ENCODE results near the gene UVRAG. TPM values are rescaled to one million over a fixed set of nuclear protein-coding genes. Genes with fewer than 3 reads are reported as not detected.

UVRAG gene
- total RNA-seq, 3 donors from 2014 or later (not counting 1 experiment from before 2014, with no cell fraction given), result 39.9 to 52.5 (median 41.4) TPM

DNA sequence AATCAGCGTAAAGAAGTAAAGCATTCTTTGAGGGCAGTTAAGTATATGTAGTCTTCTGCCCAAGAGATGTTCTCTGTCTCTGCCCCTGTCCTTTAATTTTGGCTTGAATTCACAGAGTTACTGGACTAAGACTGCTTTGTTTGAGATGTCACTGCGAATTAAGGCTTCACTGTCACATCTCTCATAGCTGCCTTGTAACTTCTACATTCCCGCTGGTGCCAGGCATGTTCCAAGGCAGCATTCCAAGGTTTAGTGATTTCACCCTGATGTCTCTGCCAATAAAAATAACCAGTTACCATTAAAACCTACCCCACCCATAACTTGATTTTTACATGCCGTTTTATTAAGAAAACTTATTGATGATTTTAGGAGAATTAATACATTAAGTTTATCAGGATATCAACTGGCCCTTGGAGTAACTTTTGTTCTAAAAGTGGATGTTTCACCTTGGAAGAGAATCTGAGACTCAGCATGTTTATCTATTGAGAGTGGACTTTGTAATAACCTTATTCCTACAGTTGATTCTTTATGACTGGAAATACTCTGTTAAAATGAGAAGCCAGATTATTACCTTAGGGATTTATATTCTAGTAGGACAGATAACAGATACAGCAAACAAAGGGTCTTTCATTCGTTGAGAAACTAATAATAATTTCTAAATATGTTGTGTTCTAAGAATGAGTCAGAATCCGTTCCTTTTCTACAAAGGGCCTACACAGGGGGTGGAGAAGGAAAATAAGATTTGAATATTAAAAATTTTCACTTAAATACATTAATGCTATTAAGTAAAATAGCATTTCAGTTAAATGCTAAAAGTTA is 110.2 kb downstream of the UVRAG start:
- no peaks in the 10 kb centered on the region for H3K4me1 ChIP-seq (ENCODE audit: control insufficient read depth, insufficient read depth, low read length)
- no peaks in the 10 kb centered on the region for H3K27me3 ChIP-seq (ENCODE audit: control insufficient read depth, insufficient read depth, low read length)
- H3K4me1 Mint-ChIP-seq, result peaks cover 5 to 6% of the 10 kb centered on the region in 2 donors
- no peaks in the 10 kb centered on the region for H3K27me3 Mint-ChIP-seq (ENCODE audit: low read depth in 2 of 2)
- H3K4me3 ChIP-seq (ENCODE audit: low read length), result no peak overlapping the region
- DNase-seq (no peak), ATAC-seq (no peak)
- H3K9me3 Mint-ChIP-seq, result no peaks in the 10 kb centered on the region
- H3K27ac Mint-ChIP-seq, result no peak overlapping the region
- TF ChIP-seq, protein P1, sequence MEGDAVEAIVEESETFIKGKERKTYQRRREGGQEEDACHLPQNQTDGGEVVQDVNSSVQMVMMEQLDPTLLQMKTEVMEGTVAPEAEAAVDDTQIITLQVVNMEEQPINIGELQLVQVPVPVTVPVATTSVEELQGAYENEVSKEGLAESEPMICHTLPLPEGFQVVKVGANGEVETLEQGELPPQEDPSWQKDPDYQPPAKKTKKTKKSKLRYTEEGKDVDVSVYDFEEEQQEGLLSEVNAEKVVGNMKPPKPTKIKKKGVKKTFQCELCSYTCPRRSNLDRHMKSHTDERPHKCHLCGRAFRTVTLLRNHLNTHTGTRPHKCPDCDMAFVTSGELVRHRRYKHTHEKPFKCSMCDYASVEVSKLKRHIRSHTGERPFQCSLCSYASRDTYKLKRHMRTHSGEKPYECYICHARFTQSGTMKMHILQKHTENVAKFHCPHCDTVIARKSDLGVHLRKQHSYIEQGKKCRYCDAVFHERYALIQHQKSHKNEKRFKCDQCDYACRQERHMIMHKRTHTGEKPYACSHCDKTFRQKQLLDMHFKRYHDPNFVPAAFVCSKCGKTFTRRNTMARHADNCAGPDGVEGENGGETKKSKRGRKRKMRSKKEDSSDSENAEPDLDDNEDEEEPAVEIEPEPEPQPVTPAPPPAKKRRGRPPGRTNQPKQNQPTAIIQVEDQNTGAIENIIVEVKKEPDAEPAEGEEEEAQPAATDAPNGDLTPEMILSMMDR (IDR thresholded peaks at IDR 0.05), result no peak
- no peaks in the 10 kb centered on the region for H3K9me3 ChIP-seq (ENCODE audit: control insufficient read depth, insufficient read depth, low read length)
- H3K36me3 Mint-ChIP-seq, result no peaks in the 10 kb centered on the region
- no peaks in the 10 kb centered on the region for H3K36me3 ChIP-seq (ENCODE audit: control insufficient read depth, insufficient read depth, low read length)
- intact Hi-C loops (cut with micrococcal nuclease), result no loop called here
- H3K4me3 Mint-ChIP-seq, result no peak overlapping the region
- 96% methylated on average over 3 of the region's 6 CpGs for WGBS (ENCODE audit: insufficient coverage)
- H3K27ac ChIP-seq (ENCODE audit: low read length), result no peak overlapping the region

DNA sequence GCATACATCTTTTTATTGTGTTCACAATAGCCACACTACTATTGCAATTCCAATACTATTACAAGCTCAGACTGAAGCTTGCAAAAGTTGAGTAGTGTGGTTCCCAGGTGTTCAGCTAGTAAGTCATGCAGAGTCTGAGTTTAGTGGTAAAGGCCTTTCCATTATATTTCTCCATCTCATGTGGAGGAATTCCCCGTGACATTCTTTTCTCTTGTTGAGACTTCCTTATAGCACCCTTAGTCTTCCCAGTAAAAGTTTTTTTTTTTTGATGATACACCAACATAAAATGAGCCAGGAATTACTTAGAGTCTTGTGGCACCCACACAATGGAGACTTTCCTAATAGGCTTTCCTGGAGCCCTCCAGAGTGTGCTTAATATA is 110.8 kb downstream of the UVRAG start:
- no peak for DNase-seq
- peaks cover 5 to 7% of the 10 kb centered on the region in 2 donors for H3K4me1 Mint-ChIP-seq
- TF ChIP-seq, protein P1 (IDR thresholded peaks at IDR 0.05), result no peak
- Histone ChIP-seq H3K9me3 (ENCODE audit: control insufficient read depth, insufficient read depth, low read length) (no peaks in the 10 kb centered on the region), H3K36me3 (ENCODE audit: control insufficient read depth, insufficient read depth, low read length) (no peaks in the 10 kb centered on the region), H3K27me3 (ENCODE audit: control insufficient read depth, insufficient read depth, low read length) (no peaks in the 10 kb centered on the region), H3K4me3 (ENCODE audit: low read length) (no peak overlapping the region), H3K4me1 (ENCODE audit: control insufficient read depth, insufficient read depth, low read length) (no peaks in the 10 kb centered on the region), H3K27ac (ENCODE audit: low read length) (no peak overlapping the region)
- no peaks in the 10 kb centered on the region for H3K9me3 Mint-ChIP-seq
- H3K4me3 Mint-ChIP-seq, result no peak overlapping the region
- no peak overlapping the region for H3K27ac Mint-ChIP-seq
- no peaks in the 10 kb centered on the region for H3K27me3 Mint-ChIP-seq (ENCODE audit: low read depth in 2 of 2)
- H3K36me3 Mint-ChIP-seq, result no peaks in the 10 kb centered on the region
- ATAC-seq, result no peak
- 100% methylated on average over 1 of the region's 1 CpG for WGBS (ENCODE audit: insufficient coverage)
- intact Hi-C loops (cut with micrococcal nuclease), result no loop called here

DNA sequence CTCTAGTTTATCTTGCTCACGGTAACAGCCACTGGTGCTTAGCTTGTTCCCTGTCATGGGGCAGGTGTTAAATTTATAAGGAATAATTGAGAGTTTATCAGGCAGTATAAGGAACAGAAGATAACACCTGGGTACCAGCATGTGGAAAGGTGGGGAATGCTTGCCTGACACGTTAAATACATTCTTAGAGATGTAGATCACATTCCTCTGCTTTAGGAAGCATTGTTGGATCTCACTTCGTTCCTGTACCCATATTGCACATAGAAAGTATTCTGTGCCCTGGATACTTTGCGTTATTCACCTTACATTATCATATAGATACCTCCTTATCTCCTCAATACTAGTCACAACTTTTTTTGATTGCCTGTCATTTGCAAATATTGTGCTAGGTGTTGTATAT is 114.7 kb downstream of the UVRAG start:
- H3K9me3 ChIP-seq (ENCODE audit: control insufficient read depth, insufficient read depth, low read length), result no peaks in the 10 kb centered on the region
- H3K27ac Mint-ChIP-seq, result no peak overlapping the region
- intact Hi-C loops (cut with micrococcal nuclease), result no loop called here
- no peaks in the 10 kb centered on the region for H3K36me3 Mint-ChIP-seq
- DNase-seq, result no peak
- no peaks in the 10 kb centered on the region for H3K36me3 ChIP-seq (ENCODE audit: control insufficient read depth, insufficient read depth, low read length)
- peaks cover 5 to 18% of the 10 kb centered on the region in 2 donors for H3K4me1 Mint-ChIP-seq
- no peak for ATAC-seq
- no peak overlapping the region for H3K27ac ChIP-seq (ENCODE audit: low read length)
- no peaks in the 10 kb centered on the region for H3K4me1 ChIP-seq (ENCODE audit: control insufficient read depth, insufficient read depth, low read length)
- 100% methylated on average over 3 of the region's 4 CpGs for WGBS (ENCODE audit: insufficient coverage)
- H3K4me3 ChIP-seq (ENCODE audit: low read length), result no peak overlapping the region
- no peaks in the 10 kb centered on the region for H3K27me3 Mint-ChIP-seq (ENCODE audit: low read depth in 2 of 2)
- TF ChIP-seq, protein P1 (IDR thresholded peaks at IDR 0.05), result no peak
- no peaks in the 10 kb centered on the region for H3K9me3 Mint-ChIP-seq
- H3K4me3 Mint-ChIP-seq, result no peak overlapping the region
- H3K27me3 ChIP-seq (ENCODE audit: control insufficient read depth, insufficient read depth, low read length), result no peaks in the 10 kb centered on the region

DNA sequence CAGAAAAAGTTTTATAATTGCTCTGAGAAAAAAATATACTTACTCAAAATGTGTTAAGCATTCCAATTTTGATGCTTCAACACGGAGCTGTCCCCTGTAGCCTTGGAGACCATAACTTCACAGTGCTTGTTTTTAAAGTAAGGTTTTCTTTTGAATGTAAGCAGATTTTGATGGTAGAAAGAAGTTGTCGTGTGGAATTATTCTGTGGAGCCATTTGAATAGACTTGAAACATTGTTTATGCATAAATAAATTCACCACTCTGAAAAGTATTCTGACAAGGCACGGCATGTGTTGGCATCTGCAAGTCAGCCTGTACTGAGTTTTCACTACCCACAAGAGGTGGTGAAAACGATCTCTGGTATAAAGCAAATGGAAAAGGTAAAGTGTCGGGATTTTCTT is 115.5 kb downstream of the UVRAG start:
- Histone ChIP-seq H3K36me3 (ENCODE audit: control insufficient read depth, insufficient read depth, low read length) (no peaks in the 10 kb centered on the region), H3K4me1 (ENCODE audit: control insufficient read depth, insufficient read depth, low read length) (no peaks in the 10 kb centered on the region), H3K27me3 (ENCODE audit: control insufficient read depth, insufficient read depth, low read length) (no peaks in the 10 kb centered on the region), H3K9me3 (ENCODE audit: control insufficient read depth, insufficient read depth, low read length) (no peaks in the 10 kb centered on the region), H3K4me3 (ENCODE audit: low read length) (no peak overlapping the region), H3K27ac (ENCODE audit: low read length) (no peak overlapping the region)
- 85% methylated on average over 3 of the region's 5 CpGs for WGBS (ENCODE audit: insufficient coverage)
- H3K27ac Mint-ChIP-seq, result no peak overlapping the region
- peaks cover 5 to 18% of the 10 kb centered on the region in 2 donors for H3K4me1 Mint-ChIP-seq
- H3K4me3 Mint-ChIP-seq, result no peak overlapping the region
- TF ChIP-seq, protein P1 (IDR thresholded peaks at IDR 0.05), result no peak
- no peaks in the 10 kb centered on the region for H3K36me3 Mint-ChIP-seq
- ATAC-seq (no peak), DNase-seq (no peak)
- intact Hi-C loops (cut with micrococcal nuclease), result no loop called here
- no peaks in the 10 kb centered on the region for H3K9me3 Mint-ChIP-seq
- H3K27me3 Mint-ChIP-seq (ENCODE audit: low read depth in 2 of 2), result no peaks in the 10 kb centered on the region

Data from natural killer cell (primary cell).